SK-N-SH (cell line): Measurements from ENCODE around the gene PDE4A. TPM values are rescaled to one million over a fixed set of nuclear protein-coding genes. Genes with fewer than 3 reads are reported as not detected.

Experiments used
- CTCF ChIA-PET: fragments of 300-600, 350-600 bp; formaldehyde crosslinking; extraction: SDS; loops from one replicate; lab custom pipeline; 2021; lab: Yijun Ruan, JAX
- POLR2A ChIA-PET: fragments of 350-600 bp; sonication (Branson Sonifier 250); formaldehyde crosslinking; extraction: SDS; loops from one replicate; lab custom pipeline; 2020; ENCODE audit warnings: antibody characterized with exemption, inconsistent platforms; lab: Yijun Ruan, JAX
- DNase-seq: peaks from one replicate; pipeline ENCODE4 v3.0.0; 2012
- H2AFZ ChIP-seq: fragments of 200-600 bp; sonication (generic); 2 replicates; pipeline ENCODE4 v1.8.1; 2016; ENCODE audit warnings: antibody characterized with exemption, mild to moderate bottlenecking, low read depth
- H3F3A ChIP-seq: fragments of 200-600 bp; sonication (generic); replicated peaks from 2 replicates; pipeline ENCODE3; 2016; ENCODE audit warnings: antibody characterized with exemption, mild to moderate bottlenecking; ENCODE audit not compliant: insufficient read depth
- H3K27ac ChIP-seq, 2 experiments: fragments of 200-500 bp in 1 of 2; fragments of 200-600 bp in 1 of 2; sonication (Bioruptor generic) in 1 of 2; sonication (generic), shearing (Covaris generic) in 1 of 2; 2 replicates each; pipeline versions ENCODE4 v1.5.1 to v1.6.1; 2014 to 2016; ENCODE audit warnings: low read depth in 2 of 2, inconsistent platforms in 1 of 2, low read length in 1 of 2, mild to moderate bottlenecking in 1 of 2, mixed read lengths in 1 of 2
- H3K27me3 ChIP-seq: fragments of 200-600 bp; sonication (generic), shearing (Covaris generic); 2 replicates; pipeline ENCODE4 v1.6.1; 2016; ENCODE audit warnings: mixed run types; ENCODE audit not compliant: insufficient read depth
- H3K36me3 ChIP-seq, 2 experiments: fragments of 200-500 bp in 1 of 2; fragments of 200-600 bp in 1 of 2; sonication (Bioruptor generic) in 1 of 2; sonication (generic) in 1 of 2; replicated peaks in 1 of 2; 2 replicates each; pipeline versions ENCODE3 to v1.5.1; 2014 to 2016; ENCODE audit warnings: low read length in 1 of 2, mild to moderate bottlenecking in 1 of 2; ENCODE audit not compliant: insufficient read depth in 2 of 2, control insufficient read depth in 1 of 2
- H3K4me1 ChIP-seq, 2 experiments: fragments of 200-500 bp in 1 of 2; fragments of 200-600 bp in 1 of 2; sonication (Bioruptor generic) in 1 of 2; sonication (generic), shearing (Covaris generic) in 1 of 2; 2 replicates each; pipeline versions ENCODE4 v1.5.1 to v1.6.1; 2014 to 2016; ENCODE audit warnings: low read depth in 1 of 2, low read length in 1 of 2, mixed run types in 1 of 2; ENCODE audit not compliant: insufficient read depth in 2 of 2, control insufficient read depth in 1 of 2
- H3K4me2 ChIP-seq: fragments of 200-600 bp; sonication (generic), shearing (Covaris generic); 2 replicates; pipeline ENCODE4 v1.6.1; 2017; ENCODE audit warnings: mixed run types
- H3K4me3 ChIP-seq, 2 experiments: fragments of 200-500 bp in 1 of 2; fragments of 200-600 bp in 1 of 2; sonication (Bioruptor generic) in 1 of 2; sonication (generic), shearing (Covaris generic) in 1 of 2; 2 replicates each; pipeline versions ENCODE4 v1.5.1 to v1.8.1; 2014 to 2016; ENCODE audit warnings: low read depth in 2 of 2, inconsistent platforms in 1 of 2, low read length in 1 of 2, mild to moderate bottlenecking in 1 of 2, mixed read lengths in 1 of 2, moderate library complexity in 1 of 2
- H3K79me2 ChIP-seq: fragments of 200-600 bp; sonication (generic); 2 replicates; pipeline ENCODE4 v1.8.1; 2017; ENCODE audit warnings: mild to moderate bottlenecking; ENCODE audit not compliant: insufficient read depth
- H3K9ac ChIP-seq: fragments of 200-600 bp; sonication (generic); 2 replicates; pipeline ENCODE4 v1.6.1; 2017; ENCODE audit warnings: mixed run types
- H3K9me2 ChIP-seq: fragments of 200-600 bp; sonication (generic); 2 replicates; pipeline ENCODE4 v1.6.1; 2017; ENCODE audit warnings: mixed run types
- H3K9me3 ChIP-seq: fragments of 200-600 bp; sonication (generic); 2 replicates; pipeline ENCODE4 v1.6.1; 2017; ENCODE audit warnings: mixed run types, mild to moderate bottlenecking, moderate library complexity
- H4K20me1 ChIP-seq: fragments of 200-600 bp; sonication (generic); 2 replicates; pipeline ENCODE4 v1.6.1; 2017; ENCODE audit warnings: mild to moderate bottlenecking, mixed run types; ENCODE audit not compliant: insufficient read depth
- ELF1 ChIP-seq: IDR thresholded peaks from 2 replicates; pipeline ENCODE4 v1.4.0; 2012
- EZH2phosphoT487 ChIP-seq: fragments of 200-600 bp; sonication (generic); IDR thresholded peaks from 2 replicates; pipeline ENCODE4 v1.6.1; 2017; ENCODE audit warnings: low read depth, mixed run types, mild to moderate bottlenecking, antibody characterized with exemption, moderate library complexity, borderline replicate concordance
- FOSL2 ChIP-seq: IDR thresholded peaks from 2 replicates; pipeline ENCODE4 v1.4.0; 2012; ENCODE audit warnings: low read depth, mild to moderate bottlenecking, moderate library complexity, borderline replicate concordance
- FOXJ3 ChIP-seq: sonication (generic); formaldehyde crosslinking; IDR thresholded peaks from 2 replicates; pipeline ENCODE4 v1.5.1; 2020; ENCODE audit warnings: mild to moderate bottlenecking, missing genetic modification reagents
- GABPA ChIP-seq: IDR thresholded peaks from 2 replicates; pipeline ENCODE4 v1.4.0; 2012; ENCODE audit warnings: low read depth, mild to moderate bottlenecking
- GATA2 ChIP-seq: sonication (generic); formaldehyde crosslinking; IDR thresholded peaks from 2 replicates; pipeline ENCODE4 v1.5.0; 2020; ENCODE audit warnings: mild to moderate bottlenecking, missing genetic modification reagents
- JUND ChIP-seq: IDR thresholded peaks from 2 replicates; pipeline ENCODE4 v1.4.0; 2012
- POLR2AphosphoS5 ChIP-seq: IDR thresholded peaks from 2 replicates; pipeline ENCODE4 v1.6.1; 2012; ENCODE audit warnings: low read depth, low read length
- RAD21 ChIP-seq: IDR thresholded peaks from 2 replicates; pipeline ENCODE4 v1.6.1; 2012; ENCODE audit warnings: mild to moderate bottlenecking, low read length
- RFX5 ChIP-seq: IDR thresholded peaks from 2 replicates; pipeline ENCODE4 v1.6.1; 2012; ENCODE audit warnings: mild to moderate bottlenecking, improper control_type of control experiment, low read length
- SMC3 ChIP-seq: IDR thresholded peaks from 2 replicates; pipeline ENCODE4 v1.6.1; 2012; ENCODE audit warnings: low read depth, low read length, improper control_type of control experiment
- TCF12 ChIP-seq: IDR thresholded peaks from 2 replicates; pipeline ENCODE4 v1.4.0; 2012
- TEAD4 ChIP-seq: IDR thresholded peaks from 2 replicates; pipeline ENCODE4 v1.4.0; 2012; ENCODE audit warnings: mild to moderate bottlenecking, borderline replicate concordance; ENCODE audit not compliant: insufficient read depth
- WGBS: methylation state at CpG from one replicate; pipeline ENCODE4 v1.1.6; 2017; ENCODE audit warnings: low lambda C conversion rate; 5-methylcytosine and 5-hydroxymethylcytosine counted together
- polyA plus RNA-seq, 3 experiments: library from polyadenylated mRNA; depleted of rRNA; stranded (reverse); fragments of >200 nt; gene quantifications; 2 replicates each; pipeline ENCODE4 v1.2.3, GENCODE V29; 2012
- TF ChIP-seq, protein P1 (sequence below): IDR thresholded peaks from 2 replicates; pipeline ENCODE4 v1.4.0; 2012; ENCODE audit warnings: low read depth, borderline replicate concordance
- TF ChIP-seq, protein P2 (sequence below): IDR thresholded peaks from 2 replicates; pipeline ENCODE4 v1.6.1; 2012; ENCODE audit warnings: mild to moderate bottlenecking, low read depth, low read length, moderate library complexity
- TF ChIP-seq, protein P3 (sequence below): IDR thresholded peaks from 2 replicates; pipeline ENCODE4; 2012

PDE4A gene
- polyA plus RNA-seq, 1 of the 3 experiments (the other 2 are of a cell fraction) = 2.9 TPM

DNA sequence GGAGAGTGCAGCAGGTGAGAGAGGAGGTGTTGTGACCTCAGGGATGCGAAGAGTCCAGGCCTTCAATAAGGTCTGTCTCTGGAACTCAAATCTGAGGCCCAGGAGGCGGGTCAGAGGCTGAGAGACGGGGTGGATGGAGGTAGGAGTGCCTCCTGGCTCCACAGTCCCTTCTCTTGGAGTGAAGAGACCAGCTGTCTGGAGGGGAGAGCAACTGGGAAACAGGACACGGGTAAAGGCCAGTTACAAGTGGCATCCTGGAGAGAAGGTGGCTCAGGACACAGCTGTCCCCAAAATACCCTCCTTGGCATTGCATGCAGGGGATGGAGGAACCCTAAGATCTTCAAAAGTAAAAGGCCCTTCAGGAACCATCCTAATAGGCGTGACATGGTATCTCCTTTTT, 19.2 kb downstream of the PDE4A start:
- no peak for DNase-seq
- Histone ChIP-seq H3F3A (peaks cover 6% of the 10 kb centered on the region), H3K9me3 (no peaks in the 10 kb centered on the region), H3K36me3 (no peaks in the 10 kb centered on the region), H3K9ac (no peak overlapping the region), H3K79me2 (no peaks in the 10 kb centered on the region), H3K4me3 (no peak overlapping the region), H4K20me1 (no peaks in the 10 kb centered on the region), H3K4me1 (no peaks in the 10 kb centered on the region), H3K27me3 (no peaks in the 10 kb centered on the region), H2AFZ (no peak overlapping the region), H3K9me2 (no peaks in the 10 kb centered on the region), H3K4me2 (no peak overlapping the region), H3K27ac (no peak overlapping the region)
- WGBS = 89% methylated on average over 2 of the region's 5 CpGs
- POLR2A ChIA-PET = no interaction called here
- no peak for TF ChIP-seq ELF1
- no peak for TF ChIP-seq FOSL2
- no peak for TF ChIP-seq RAD21
- TF ChIP-seq TEAD4 = no peak
- TF ChIP-seq POLR2AphosphoS5 = no peak
- no peak for TF ChIP-seq EZH2phosphoT487
- TF ChIP-seq TCF12 = no peak
- TF ChIP-seq, protein P1, sequence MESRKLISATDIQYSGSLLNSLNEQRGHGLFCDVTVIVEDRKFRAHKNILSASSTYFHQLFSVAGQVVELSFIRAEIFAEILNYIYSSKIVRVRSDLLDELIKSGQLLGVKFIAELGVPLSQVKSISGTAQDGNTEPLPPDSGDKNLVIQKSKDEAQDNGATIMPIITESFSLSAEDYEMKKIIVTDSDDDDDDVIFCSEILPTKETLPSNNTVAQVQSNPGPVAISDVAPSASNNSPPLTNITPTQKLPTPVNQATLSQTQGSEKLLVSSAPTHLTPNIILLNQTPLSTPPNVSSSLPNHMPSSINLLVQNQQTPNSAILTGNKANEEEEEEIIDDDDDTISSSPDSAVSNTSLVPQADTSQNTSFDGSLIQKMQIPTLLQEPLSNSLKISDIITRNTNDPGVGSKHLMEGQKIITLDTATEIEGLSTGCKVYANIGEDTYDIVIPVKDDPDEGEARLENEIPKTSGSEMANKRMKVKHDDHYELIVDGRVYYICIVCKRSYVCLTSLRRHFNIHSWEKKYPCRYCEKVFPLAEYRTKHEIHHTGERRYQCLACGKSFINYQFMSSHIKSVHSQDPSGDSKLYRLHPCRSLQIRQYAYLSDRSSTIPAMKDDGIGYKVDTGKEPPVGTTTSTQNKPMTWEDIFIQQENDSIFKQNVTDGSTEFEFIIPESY = no peak
- TF ChIP-seq, protein P2, sequence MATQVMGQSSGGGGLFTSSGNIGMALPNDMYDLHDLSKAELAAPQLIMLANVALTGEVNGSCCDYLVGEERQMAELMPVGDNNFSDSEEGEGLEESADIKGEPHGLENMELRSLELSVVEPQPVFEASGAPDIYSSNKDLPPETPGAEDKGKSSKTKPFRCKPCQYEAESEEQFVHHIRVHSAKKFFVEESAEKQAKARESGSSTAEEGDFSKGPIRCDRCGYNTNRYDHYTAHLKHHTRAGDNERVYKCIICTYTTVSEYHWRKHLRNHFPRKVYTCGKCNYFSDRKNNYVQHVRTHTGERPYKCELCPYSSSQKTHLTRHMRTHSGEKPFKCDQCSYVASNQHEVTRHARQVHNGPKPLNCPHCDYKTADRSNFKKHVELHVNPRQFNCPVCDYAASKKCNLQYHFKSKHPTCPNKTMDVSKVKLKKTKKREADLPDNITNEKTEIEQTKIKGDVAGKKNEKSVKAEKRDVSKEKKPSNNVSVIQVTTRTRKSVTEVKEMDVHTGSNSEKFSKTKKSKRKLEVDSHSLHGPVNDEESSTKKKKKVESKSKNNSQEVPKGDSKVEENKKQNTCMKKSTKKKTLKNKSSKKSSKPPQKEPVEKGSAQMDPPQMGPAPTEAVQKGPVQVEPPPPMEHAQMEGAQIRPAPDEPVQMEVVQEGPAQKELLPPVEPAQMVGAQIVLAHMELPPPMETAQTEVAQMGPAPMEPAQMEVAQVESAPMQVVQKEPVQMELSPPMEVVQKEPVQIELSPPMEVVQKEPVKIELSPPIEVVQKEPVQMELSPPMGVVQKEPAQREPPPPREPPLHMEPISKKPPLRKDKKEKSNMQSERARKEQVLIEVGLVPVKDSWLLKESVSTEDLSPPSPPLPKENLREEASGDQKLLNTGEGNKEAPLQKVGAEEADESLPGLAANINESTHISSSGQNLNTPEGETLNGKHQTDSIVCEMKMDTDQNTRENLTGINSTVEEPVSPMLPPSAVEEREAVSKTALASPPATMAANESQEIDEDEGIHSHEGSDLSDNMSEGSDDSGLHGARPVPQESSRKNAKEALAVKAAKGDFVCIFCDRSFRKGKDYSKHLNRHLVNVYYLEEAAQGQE = no peak
- no peak for TF ChIP-seq GABPA
- no peak for TF ChIP-seq FOXJ3
- TF ChIP-seq RFX5 = no peak
- no peak for TF ChIP-seq GATA2 (CRISPR knock-in tag)
- TF ChIP-seq SMC3 = no peak
- no peak for TF ChIP-seq JUND
- TF ChIP-seq, protein P3, sequence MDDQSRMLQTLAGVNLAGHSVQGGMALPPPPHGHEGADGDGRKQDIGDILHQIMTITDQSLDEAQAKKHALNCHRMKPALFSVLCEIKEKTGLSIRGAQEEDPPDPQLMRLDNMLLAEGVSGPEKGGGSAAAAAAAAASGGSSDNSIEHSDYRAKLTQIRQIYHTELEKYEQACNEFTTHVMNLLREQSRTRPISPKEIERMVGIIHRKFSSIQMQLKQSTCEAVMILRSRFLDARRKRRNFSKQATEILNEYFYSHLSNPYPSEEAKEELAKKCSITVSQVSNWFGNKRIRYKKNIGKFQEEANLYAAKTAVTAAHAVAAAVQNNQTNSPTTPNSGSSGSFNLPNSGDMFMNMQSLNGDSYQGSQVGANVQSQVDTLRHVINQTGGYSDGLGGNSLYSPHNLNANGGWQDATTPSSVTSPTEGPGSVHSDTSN = no peak
- CTCF ChIA-PET = interaction anchor here (1.1 to 1.2 kb wide), 2 partner anchors 16 to 51 kb away, joined by 4 read pairs; no protein-coding TSS in a partner anchor
